Activated CD8-positive, alpha-beta memory T cell treated with anti-CD3 and anti-CD28 coated beads, Interleukin-2, amount 10 ng/mL, durations not matched to agents 7 days and 5 days (primary cell): ENCODE results near the gene LSS. TPM values are rescaled to one million over a fixed set of nuclear protein-coding genes. Genes with fewer than 3 reads are reported as not detected.

Source experiments
- ATAC-seq: fragments of 150-1000 bp; cut with Tn5 transposase; one replicate; pipeline ENCODE4 v1.10.0; 2021; ENCODE audit warnings: moderate library complexity
- CTCF ChIA-PET: fragments of 350-600 bp; sonication (Branson Sonifier 250); formaldehyde crosslinking; loops from one replicate; lab custom pipeline; 2021; ENCODE audit warnings: antibody characterized with exemption; lab: Charles Lee
- DNase-seq: peaks from one replicate; pipeline ENCODE4 v3.0.0-alpha.2; 2020
- H3K27ac Mint-ChIP-seq: one replicate; pipeline ENCODE4 v1.8.0; 2021; ENCODE audit warnings: mild to moderate bottlenecking, mixed read lengths
- H3K27me3 Mint-ChIP-seq: one replicate; pipeline ENCODE4 v1.8.0; 2021; ENCODE audit warnings: mixed read lengths
- H3K36me3 Mint-ChIP-seq: one replicate; pipeline ENCODE4 v1.8.0; 2021; ENCODE audit warnings: mild to moderate bottlenecking, mixed read lengths
- H3K4me1 Mint-ChIP-seq: one replicate; pipeline ENCODE4 v1.8.0; 2021; ENCODE audit warnings: mixed read lengths
- H3K4me3 Mint-ChIP-seq: one replicate; pipeline ENCODE4 v1.8.0; 2021; ENCODE audit warnings: mild to moderate bottlenecking, moderate library complexity, mixed read lengths
- H3K9me3 Mint-ChIP-seq: one replicate; pipeline ENCODE4 v1.8.0; 2022; ENCODE audit warnings: low read depth, mixed read lengths
- total RNA-seq, 2 experiments: library from RNA; stranded (reverse); gene quantifications; one replicate each; pipeline ENCODE4 v1.2.3, GENCODE V29; 2021

LSS gene
- total RNA-seq, 2 experiments from 2014 or later, result 44.9 to 49.5 TPM

DNA sequence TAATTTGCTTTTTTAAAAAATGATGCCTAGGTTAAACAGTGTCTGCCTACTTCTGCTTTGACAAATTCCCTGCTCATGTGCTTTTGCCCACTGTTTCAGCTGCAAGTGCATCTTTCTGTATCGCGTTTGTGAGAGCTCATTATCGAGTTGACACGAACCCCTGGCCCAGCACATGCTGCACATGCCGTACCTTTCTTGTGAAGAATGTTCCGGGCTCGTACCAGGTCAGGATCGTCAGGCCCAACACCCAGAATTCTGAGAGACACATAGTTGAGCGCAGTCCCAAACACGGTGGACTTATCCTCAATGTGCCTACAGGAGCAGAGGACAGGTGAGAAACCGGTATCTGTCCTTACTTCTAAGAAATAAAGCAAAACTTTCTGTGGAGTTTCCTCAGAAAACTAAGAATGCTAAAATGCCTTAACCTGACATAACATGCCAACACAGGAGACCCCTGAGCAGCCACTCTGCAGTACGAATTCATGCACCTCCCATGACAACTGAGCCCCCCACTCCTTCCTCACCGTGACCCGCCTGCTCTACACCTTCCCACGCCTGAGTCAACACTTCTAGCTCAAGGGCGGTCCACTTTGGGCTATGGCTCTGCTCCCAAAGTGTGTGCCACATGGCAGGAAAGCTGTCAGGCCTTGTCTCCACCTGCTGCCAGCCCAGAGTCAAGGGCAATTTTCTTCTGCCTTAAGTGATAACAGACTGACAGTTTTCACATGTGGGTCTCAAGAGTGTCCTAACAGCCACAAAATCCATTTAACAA lies 6.7 kb downstream of the LSS start:
- no peak for ATAC-seq
- Mint-ChIP-seq H3K4me3 (no peak overlapping the region), H3K9me3 (no peaks in the 10 kb centered on the region), H3K27me3 (no peaks in the 10 kb centered on the region), H3K36me3 (no peaks in the 10 kb centered on the region), H3K27ac (no peak overlapping the region), H3K4me1 (peaks cover 11% of the 10 kb centered on the region)
- CTCF ChIA-PET, result interaction anchor here (0.8 kb wide), 1 partner anchor 248 kb away, joined by 3 read pairs; no protein-coding TSS in a partner anchor
- DNase-seq, result peak; percentile 19

DNA sequence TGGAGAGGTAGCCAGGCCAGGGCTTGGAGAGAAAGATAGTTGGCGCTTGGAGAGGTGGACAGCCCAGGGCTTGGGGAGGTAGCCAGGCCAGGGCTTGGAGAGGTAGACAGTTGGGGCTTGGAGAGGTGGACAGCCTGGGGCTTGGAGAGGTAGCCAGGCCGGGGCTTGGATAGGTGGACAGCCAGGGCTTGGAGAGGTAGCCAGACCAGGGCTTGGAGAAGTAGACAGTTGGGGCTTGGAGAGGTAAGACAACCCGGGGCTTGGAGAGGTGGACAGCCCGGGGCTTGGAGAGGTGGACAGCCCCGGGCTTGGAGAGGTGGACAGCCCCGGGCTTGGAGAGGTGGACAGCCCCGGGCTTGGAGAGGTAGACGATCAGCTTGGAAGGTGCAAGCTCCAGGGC lies 7.7 kb downstream of the LSS start:
- ATAC-seq (no peak), DNase-seq (no peak)
- Mint-ChIP-seq H3K4me1 (peaks cover 3% of the 10 kb centered on the region), H3K27me3 (no peaks in the 10 kb centered on the region), H3K4me3 (no peak overlapping the region), H3K9me3 (no peaks in the 10 kb centered on the region), H3K36me3 (no peaks in the 10 kb centered on the region), H3K27ac (no peak overlapping the region)
- CTCF ChIA-PET, result no interaction called here

DNA sequence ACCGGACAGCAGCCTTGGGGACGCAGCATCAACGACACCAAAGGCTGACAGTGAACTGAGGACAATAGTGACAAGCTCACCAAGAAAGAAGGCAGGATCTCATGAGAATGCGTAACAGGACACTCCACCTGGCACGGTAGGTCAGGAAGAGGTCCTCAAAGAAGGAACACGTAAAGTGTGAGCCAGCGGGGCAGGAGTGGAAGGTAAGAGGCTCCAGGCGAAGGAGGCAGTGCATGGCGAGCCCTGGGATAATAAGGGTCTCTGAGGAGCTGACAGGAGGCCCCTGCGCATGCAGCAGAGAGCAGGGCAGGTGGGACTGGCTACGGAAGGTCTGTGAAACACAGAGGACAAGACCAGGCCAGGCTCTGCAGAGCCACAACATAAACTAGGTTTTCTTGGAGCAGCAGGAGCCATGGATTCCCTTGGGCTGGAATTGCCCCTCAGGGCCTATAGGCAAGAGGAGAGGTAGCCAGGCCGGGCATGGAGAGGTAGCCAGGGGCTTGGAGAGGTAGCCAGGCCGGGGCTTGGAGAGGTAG lies 8.2 kb downstream of the LSS start:
- H3K4me1 Mint-ChIP-seq, result no peaks in the 10 kb centered on the region
- CTCF ChIA-PET, result no interaction called here
- DNase-seq, result peak; percentile 33
- no peaks in the 10 kb centered on the region for H3K36me3 Mint-ChIP-seq
- H3K27ac Mint-ChIP-seq, result no peak overlapping the region
- no peak for ATAC-seq
- no peak overlapping the region for H3K4me3 Mint-ChIP-seq
- H3K27me3 Mint-ChIP-seq, result no peaks in the 10 kb centered on the region
- no peaks in the 10 kb centered on the region for H3K9me3 Mint-ChIP-seq

DNA sequence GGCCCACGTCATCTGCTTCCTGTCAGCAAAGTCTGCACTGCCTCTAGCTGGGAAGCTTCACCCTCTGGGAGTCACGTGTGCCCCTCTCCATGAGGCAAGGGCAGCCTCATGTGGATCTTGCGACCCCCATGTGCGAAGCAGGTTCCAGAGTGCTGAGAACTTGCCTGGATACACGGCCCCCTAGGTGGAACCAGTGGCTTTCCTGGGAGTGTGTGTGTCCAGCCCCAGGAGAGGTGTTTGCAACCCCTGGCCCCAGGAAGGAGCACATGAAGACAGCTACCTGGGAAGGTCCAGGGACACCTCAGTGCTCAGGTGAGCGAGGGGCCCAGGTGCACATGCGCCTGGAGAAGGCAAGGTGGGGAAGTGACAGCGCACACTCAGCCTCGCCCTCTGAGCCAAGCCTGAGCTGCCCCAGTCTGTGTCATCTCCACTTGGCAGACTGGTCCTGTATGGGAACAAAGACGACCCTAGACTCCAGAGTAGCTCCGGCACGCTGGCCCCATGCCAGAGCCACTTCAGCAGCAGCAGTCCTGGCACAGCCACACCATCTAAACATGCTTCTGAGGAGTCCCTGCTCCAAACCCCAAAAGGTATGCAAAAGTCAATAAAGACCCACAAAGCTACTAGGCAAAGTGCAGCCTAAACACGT lies 8.9 kb downstream of the LSS start:
- Mint-ChIP-seq H3K27me3 (no peaks in the 10 kb centered on the region), H3K9me3 (no peaks in the 10 kb centered on the region), H3K36me3 (no peaks in the 10 kb centered on the region), H3K4me1 (no peaks in the 10 kb centered on the region), H3K27ac (no peak overlapping the region), H3K4me3 (no peak overlapping the region)
- DNase-seq, result peak; percentile 31
- no peak for ATAC-seq
- CTCF ChIA-PET, result no interaction called here

DNA sequence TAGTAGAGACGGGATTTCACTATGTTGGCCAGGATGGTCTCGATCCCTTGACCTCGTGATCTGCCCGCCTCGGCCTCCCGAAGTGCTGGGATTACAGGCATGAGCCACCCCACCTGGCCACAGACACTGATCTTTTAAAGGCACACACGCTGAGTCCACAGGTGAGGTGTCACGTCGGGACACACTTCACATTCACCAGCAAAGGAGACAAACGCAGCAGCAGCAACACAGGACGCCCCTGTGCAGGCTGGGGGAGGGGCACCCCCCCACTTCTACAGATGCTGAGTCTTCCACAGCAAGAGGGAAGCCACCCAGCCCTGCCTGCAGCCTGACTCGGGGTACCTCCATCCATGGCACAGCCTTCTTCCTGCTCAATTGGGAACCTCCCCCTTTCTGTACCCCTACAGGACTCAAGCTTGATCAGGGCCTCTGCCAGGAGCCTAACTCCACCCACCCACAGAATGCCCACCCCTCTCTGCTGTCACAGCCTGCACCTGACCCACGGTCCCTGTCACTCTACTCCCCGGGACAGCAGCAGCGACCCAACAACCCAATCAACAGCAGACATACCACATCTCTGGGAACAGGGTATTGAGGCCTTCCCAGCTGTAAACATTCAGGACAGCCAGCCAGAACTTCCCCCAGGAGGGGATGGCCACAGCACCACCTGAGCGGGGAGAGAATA lies 9.5 kb downstream of the LSS start:
- Mint-ChIP-seq H3K36me3 (no peaks in the 10 kb centered on the region), H3K9me3 (no peaks in the 10 kb centered on the region), H3K27me3 (no peaks in the 10 kb centered on the region), H3K27ac (no peak overlapping the region), H3K4me3 (no peak overlapping the region), H3K4me1 (no peaks in the 10 kb centered on the region)
- DNase-seq (peak; percentile 38), ATAC-seq (no peak)
- CTCF ChIA-PET, result no interaction called here

DNA sequence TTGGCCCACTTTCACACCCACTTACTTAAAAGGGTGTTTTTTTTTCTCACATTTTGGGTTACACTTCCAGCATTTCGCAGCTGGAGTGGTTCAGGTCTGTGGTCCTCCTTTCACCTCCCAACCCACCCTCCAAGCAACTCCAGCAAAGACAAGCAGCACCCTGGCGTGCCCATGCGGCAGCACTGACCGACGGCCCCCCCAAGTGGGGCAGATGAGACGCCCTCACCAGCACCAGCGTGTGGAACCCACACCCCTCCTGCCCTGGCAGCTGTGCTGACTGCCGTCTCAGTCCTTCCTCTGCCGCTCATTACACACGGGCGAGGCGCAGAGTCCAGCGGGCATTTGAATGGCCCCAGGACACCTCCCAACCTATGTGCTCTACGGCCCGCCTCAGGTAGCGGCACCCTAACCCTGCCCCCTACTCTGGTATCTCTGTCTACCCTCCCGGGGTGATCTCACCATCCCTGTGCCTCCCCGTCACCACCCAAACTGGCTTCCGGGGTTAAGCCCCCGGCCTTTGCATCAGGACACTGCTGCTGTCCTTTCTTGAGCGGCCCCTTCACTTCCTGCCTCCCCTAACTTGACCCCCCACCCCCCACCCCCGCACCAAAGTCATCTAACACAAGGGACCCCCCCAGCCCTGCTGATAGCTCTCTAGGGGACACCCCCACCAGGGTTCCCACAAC lies 10.9 kb downstream of the LSS start:
- CTCF ChIA-PET, result interaction anchor here (1.1 kb wide), 1 partner anchor 23 kb away, joined by 3 read pairs; no protein-coding TSS in a partner anchor
- Mint-ChIP-seq H3K4me1 (no peaks in the 10 kb centered on the region), H3K27ac (no peak overlapping the region), H3K36me3 (no peaks in the 10 kb centered on the region), H3K27me3 (no peaks in the 10 kb centered on the region), H3K4me3 (no peak overlapping the region), H3K9me3 (no peaks in the 10 kb centered on the region)
- ATAC-seq (no peak), DNase-seq (peak; percentile 35)

DNA sequence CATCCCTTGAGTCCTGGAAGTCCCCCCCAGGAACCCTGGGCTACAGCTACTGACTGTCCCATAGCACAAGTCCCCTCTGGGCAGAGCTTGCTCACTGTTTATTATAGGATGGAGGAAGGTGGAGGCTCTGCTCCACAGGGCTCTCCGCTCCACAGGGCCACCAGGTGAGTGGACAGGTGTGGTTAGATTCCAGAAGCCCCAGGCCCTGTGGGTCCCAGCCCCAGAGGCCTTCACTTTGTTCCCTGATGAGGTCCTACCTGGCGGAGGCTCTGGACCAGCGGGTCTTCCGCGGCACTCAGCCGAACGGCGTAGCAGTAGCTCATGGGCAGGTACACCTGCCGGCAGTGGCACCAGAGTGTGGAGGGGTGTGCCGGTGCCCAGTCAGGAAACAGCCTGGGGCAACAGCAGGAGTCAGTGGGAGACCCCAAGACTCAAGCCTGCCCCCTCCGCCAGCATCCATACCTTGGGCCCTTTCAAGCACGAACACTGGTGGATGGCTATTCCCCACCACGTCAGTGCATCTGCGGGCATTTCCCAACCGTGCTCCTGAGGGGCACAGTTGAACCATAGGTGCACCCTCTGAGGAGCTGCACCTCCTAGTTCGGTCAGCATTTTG lies 12.3 kb downstream of the LSS start:
- Mint-ChIP-seq H3K4me1 (no peaks in the 10 kb centered on the region), H3K36me3 (no peaks in the 10 kb centered on the region), H3K4me3 (no peak overlapping the region), H3K9me3 (no peaks in the 10 kb centered on the region), H3K27me3 (no peaks in the 10 kb centered on the region), H3K27ac (no peak overlapping the region)
- no peak for DNase-seq
- CTCF ChIA-PET, result interaction anchor here (0.9 kb wide), 1 partner anchor 9 kb away, joined by 3 read pairs; no protein-coding TSS in a partner anchor
- no peak for ATAC-seq

DNA sequence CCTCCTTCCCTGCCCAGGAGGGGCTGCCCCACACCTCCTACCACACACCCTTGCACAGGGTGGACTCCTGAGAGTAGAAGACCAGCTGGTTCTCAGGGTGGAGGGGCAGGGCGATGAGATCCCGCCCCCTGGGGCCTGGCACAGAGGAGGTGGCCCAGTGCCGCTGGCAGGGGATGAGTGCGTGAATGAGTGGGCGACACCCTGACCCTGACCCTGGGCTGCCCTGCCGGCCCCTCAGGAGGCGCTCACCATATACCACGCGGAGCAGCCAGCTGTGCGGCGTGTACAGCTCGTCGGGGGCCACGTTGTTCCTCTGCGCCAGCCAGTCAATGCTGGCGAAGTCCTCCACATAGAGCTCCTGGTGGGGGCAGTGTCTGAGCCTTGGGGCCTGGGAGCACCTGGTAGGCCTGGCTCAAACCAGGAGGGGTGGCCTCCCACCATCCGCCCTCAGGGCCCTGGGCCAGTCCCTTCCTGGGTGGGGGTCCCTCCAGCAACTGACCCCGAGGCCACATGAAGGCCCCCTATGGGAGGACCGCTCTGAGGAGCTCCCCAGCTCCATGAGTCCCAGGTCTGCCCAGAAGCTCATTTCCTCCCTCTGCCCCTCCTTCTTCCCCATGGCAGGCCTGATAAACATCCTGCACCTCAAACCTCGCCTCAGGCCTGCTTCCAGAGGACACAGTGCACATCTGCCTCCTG lies 13.0 kb downstream of the LSS start:
- Mint-ChIP-seq H3K27me3 (no peaks in the 10 kb centered on the region), H3K9me3 (no peaks in the 10 kb centered on the region), H3K4me1 (no peaks in the 10 kb centered on the region), H3K27ac (no peak overlapping the region), H3K4me3 (no peak overlapping the region), H3K36me3 (no peaks in the 10 kb centered on the region)
- CTCF ChIA-PET, result interaction anchor here (0.9 kb wide), 1 partner anchor 9 kb away, joined by 3 read pairs; no protein-coding TSS in a partner anchor
- no peak for DNase-seq
- no peak for ATAC-seq

DNA sequence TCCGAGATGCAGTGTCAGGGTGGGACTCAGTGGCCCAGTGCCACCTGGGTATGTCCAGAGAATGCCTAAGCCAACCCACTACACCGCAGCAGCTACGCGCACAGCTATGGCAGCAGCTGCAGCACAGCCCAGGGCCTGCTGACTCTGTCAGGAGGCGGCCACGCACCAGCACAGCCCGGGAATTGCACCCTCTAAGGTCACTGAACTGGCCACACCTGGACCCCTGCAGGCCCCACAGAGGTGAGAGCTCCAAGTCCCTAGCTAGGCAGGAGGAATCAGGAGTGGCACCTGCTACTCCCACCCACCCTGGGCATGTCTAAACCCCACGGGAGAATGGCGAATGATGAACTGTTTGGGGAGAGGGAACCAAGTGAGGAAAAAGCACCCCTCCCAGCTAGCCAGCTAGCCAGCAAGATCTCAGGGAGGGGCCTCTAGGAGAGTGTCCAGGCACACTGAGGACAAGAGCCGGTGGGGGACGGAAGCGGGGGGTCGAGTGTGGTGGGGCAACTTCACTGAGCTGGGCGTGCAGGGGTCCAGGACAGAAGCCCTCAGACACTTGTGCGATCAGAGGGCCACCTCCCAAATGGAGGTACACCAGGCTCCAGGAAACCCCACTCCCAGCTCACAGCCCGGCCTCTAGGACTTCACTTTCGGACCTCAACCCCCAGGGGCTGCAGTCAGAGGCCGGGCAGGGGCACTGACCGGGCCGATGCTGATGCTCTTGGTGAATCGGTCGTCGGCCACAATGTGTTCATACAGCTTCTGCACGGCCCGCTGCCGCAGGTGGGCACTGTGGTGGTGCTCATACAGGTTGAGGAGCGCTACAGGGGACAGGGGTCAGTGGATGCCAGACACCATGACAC lies 13.9 kb downstream of the LSS start:
- ATAC-seq (no peak), DNase-seq (no peak)
- no peaks in the 10 kb centered on the region for H3K27me3 Mint-ChIP-seq
- no peak overlapping the region for H3K4me3 Mint-ChIP-seq
- H3K9me3 Mint-ChIP-seq, result no peaks in the 10 kb centered on the region
- no peak overlapping the region for H3K27ac Mint-ChIP-seq
- CTCF ChIA-PET, result interaction anchor here (0.9 kb wide), 1 partner anchor 10 kb away, joined by 3 read pairs; no protein-coding TSS in a partner anchor
- H3K4me1 Mint-ChIP-seq, result no peaks in the 10 kb centered on the region
- H3K36me3 Mint-ChIP-seq, result peaks cover 1% of the 10 kb centered on the region

DNA sequence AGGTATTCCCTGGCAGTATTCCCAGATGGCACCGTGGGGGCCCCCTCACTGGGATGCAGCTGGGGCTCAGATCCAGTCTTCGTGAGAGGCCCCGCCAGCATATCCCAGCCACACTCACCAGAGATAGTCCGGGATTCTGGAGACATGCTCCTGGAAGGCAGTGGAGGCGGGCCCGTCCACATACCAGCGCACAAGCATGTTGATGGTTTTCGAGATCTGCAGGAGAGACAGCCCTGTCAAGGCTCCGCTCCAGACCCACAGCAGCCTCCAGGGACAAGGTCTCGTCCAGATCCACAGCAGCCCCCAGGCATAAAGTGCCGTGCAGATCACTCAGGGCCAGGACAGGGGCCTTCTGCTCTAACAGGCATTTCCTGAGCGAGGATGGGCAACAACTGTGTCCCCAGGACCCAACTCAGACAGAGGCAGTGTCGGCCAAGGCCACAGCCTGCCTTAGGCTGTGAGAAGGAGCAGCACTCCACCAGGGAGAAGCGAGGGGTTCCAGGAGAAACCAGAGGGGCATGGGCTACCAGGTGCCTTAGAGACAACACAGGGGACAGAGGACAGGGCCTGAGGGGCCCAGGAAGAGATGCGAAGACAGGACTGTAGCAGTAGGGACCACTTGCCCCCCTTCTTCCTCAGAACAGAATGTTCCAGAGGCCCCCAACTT lies 14.8 kb downstream of the LSS start:
- Mint-ChIP-seq H3K36me3 (peaks cover 1% of the 10 kb centered on the region), H3K27ac (no peak overlapping the region), H3K9me3 (no peaks in the 10 kb centered on the region), H3K4me1 (no peaks in the 10 kb centered on the region), H3K27me3 (no peaks in the 10 kb centered on the region), H3K4me3 (no peak overlapping the region)
- DNase-seq (no peak), ATAC-seq (no peak)
- CTCF ChIA-PET, result no interaction called here

DNA sequence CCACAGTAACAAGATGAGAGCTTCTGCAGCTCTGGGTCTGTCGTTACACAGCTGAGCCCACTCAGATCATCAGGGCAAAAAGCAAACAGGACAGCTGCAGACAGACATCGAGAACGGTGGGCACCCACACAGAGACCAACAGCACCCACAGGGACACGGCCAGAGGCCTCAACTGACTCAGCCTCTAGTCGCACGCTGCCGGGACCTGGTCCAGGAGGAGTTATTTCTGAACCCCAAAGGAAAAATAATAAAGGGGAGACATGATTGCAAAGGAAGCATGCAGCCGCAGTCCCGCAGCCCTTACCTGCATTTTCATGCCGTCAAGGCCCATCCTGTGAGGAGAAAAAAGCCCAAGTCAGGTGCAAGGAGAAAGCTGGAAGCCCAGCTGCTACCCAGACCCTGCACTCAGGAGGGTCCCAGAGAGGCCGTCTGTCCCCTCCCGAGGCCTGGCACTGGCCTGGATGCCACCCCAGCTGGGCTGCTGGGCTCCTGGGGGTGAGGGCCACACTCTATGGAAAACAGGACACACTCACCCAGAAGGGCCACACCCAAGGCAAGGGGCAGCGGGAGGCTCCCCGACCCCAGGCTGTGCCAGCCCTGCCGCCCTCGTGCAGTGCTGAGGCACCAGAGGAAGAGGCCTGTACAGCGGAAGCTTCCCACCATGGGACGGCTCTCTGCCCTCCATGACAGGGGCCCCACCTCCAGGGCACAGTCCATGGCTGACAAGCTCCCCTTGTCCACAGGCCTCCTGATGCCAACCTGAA lies 15.7 kb downstream of the LSS start:
- Mint-ChIP-seq H3K4me3 (no peak overlapping the region), H3K36me3 (peaks cover 1% of the 10 kb centered on the region)

More for the DNA sequence above, 15.7 kb downstream of the LSS start:
- Mint-ChIP-seq H3K9me3 (no peaks in the 10 kb centered on the region), H3K27me3 (no peaks in the 10 kb centered on the region), H3K27ac (no peak overlapping the region), H3K4me1 (peaks cover 1% of the 10 kb centered on the region)
- CTCF ChIA-PET, result no interaction called here
- no peak for ATAC-seq
- no peak for DNase-seq
